ENCODE measurements around the gene TRIM31. TPM values are rescaled to one million over a fixed set of nuclear protein-coding genes. Genes with fewer than 3 reads are reported as not detected.

Gene TRIM31
- total RNA-seq, 4 donors from 2014 or later: not detected

GRCh38 chr6:30071081-30071818 lies 41.6 kb downstream of the TRIM31 start:
- peaks cover 59% of the 10 kb centered on the region for H3K27me3 ChIP-seq
- no peak for ATAC-seq
- no peak overlapping the region for H3K27ac ChIP-seq
- peak overlapping the region in 1 of 2 donors; percentile 26 for H3K4me3 ChIP-seq
- 21 to 52% methylated on average over 12 to 16 of the region's 68 CpGs for WGBS, 2 donors (ENCODE audit: low coverage in 1 of 2)
- no peaks in the 10 kb centered on the region for H3K9me3 ChIP-seq
- H3K4me1 ChIP-seq: peaks cover 0 to 52% (median 23%) of the 10 kb centered on the region in 3 donors
- TF ChIP-seq CTCF (IDR thresholded peaks at IDR 0.05): peak in 1 of 4 experiments; percentile 19
- TF ChIP-seq EP300 (IDR thresholded peaks at IDR 0.05): no peak
- H3K36me3 ChIP-seq: peaks cover 0 to 23% of the 10 kb centered on the region in 2 donors

- peaks cover 23% of the 10 kb centered on the region for H3K27me3 ChIP-seq
- peaks cover 0 to 35% of the 10 kb centered on the region in 2 donors for H3K36me3 ChIP-seq
- H3K4me3 ChIP-seq: peak overlapping the region; percentile 58 to 84
- TF ChIP-seq POLR2A (IDR thresholded peaks at IDR 0.05) (no peak), CTCF (IDR thresholded peaks at IDR 0.05) (no peak), EP300 (IDR thresholded peaks at IDR 0.05) (no peak), POLR2AphosphoS5 (IDR thresholded peaks at IDR 0.05) (no peak)
- peak overlapping the region; percentile 74 to 90 (median 86) for H3K27ac ChIP-seq
- no peaks in the 10 kb centered on the region for H3K9me3 ChIP-seq
- no peak for ATAC-seq
- 10 to 13% methylated on average over 6 to 8 of the region's 8 CpGs for WGBS, 2 donors (ENCODE audit: low coverage in 1 of 2)
- H3K4me1 ChIP-seq: peaks cover 0 to 49% (median 12%) of the 10 kb centered on the region in 3 donors
These were observed 45.3 kb downstream of the TRIM31 start for GRCh38 chr6:30067460-30068139.

DNA sequence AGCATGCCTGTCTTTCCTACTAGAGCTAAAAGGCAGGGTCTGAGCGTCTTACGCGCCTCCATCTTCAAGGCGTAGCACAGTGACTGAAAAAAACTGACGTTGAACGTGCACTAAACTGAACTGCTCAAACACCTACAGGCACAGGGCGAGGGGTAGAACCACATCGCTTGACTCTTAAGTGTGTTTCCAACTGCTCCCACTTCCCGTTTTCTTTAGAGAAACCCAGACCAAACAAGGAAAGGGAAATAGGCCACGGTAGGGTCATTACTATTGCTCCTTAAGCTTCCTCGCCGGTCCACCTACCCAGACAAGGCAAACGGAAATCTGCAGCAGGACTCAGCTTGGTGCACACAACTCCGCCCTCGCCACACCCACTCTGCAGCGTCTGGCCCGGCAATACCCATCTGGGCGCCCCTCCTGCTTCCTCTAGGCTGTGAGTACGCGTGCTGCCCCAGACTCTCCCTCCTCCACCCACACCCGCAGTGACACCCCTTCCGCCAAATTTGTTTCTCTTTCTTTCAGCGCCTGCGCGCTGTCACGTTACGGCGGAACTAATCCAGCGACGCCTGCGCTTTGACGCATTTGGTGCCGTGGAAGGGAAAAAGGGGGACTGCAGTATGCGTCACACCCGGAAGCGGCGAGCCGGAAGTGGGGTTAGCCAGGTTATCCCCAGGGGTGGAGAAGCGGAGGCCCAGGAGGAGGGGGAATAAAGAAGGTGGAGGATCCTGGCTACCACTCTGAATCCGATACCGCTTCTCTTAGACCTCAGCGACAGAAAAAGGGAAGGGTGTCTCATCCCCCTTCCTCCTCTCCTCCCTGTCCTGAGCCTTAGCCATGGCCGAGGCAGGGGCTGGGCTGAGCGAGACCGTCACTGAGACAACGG lies 46.1 kb downstream of the TRIM31 start, which contains the start of gene PPP1R11:
Gene PPP1R11, plus strand, starts transcription at position 622 of the 883 bp plus-strand sequence. Its CDS starts 213 bp downstream, at position 835.
- Histone ChIP-seq H3K4me1 (peaks cover 0 to 56% (median 16%) of the 10 kb centered on the region in 3 donors), H3K27ac (peak within 1 kb of the TSS; percentile 74 to 90 (median 86)), H3K9me3 (no peaks in the 10 kb centered on the region), H3K27me3 (peaks cover 15% of the 10 kb centered on the region), H3K4me3 (peak within 1 kb of the TSS; percentile 58 to 84), H3K36me3 (peaks cover 0 to 35% of the 10 kb centered on the region in 2 donors)
- 0% methylated on average over 8 to 30 of the region's 46 CpGs for WGBS, 2 donors (ENCODE audit: low coverage in 1 of 2)
- TF ChIP-seq POLR2A (IDR thresholded peaks at IDR 0.05): peak; percentile 75 to 85
- peak in 1 of 4 experiments; percentile 15 for TF ChIP-seq CTCF (IDR thresholded peaks at IDR 0.05)
- no peak for TF ChIP-seq EP300 (IDR thresholded peaks at IDR 0.05)
- peak; percentile 79 for TF ChIP-seq POLR2AphosphoS5 (IDR thresholded peaks at IDR 0.05)
- peak; percentile 98 for ATAC-seq

DNA sequence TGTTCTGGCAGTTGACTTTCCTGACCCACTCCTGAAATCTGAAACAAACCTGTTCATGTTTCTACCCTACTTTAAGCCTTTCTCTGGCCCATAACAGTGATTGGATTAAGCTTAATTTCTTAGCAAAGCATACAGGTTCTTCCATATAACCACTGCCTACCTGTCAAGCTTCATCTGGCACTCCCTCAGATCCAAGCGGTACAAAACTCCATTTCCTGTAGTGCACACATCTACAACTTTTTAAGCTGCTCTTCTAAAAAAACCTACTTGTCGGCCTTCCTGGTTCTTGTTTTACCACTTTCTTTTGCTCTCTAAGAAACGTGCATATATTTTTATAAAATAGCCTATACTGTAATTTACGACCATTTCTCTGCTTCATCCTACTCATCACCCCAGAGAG lies 46.8 kb downstream of the TRIM31 start:
- ATAC-seq: no peak
- 3 to 9% methylated on average over 4 of the region's 4 CpGs for WGBS, 2 donors (ENCODE audit: low coverage in 1 of 2)

More for the DNA sequence above, 46.8 kb downstream of the TRIM31 start:
- H3K27ac ChIP-seq: peak overlapping the region; percentile 54 to 90 (median 86)
- no peaks in the 10 kb centered on the region for H3K9me3 ChIP-seq
- TF ChIP-seq POLR2A (IDR thresholded peaks at IDR 0.05) (no peak), POLR2AphosphoS5 (IDR thresholded peaks at IDR 0.05) (no peak), CTCF (IDR thresholded peaks at IDR 0.05) (no peak), EP300 (IDR thresholded peaks at IDR 0.05) (no peak)
- H3K27me3 ChIP-seq: peaks cover 8% of the 10 kb centered on the region
- peaks cover 0 to 35% of the 10 kb centered on the region in 2 donors for H3K36me3 ChIP-seq
- peak overlapping the region; percentile 43 to 58 for H3K4me3 ChIP-seq
- peaks cover 0 to 52% (median 16%) of the 10 kb centered on the region in 3 donors for H3K4me1 ChIP-seq

Data from gastroesophageal sphincter (tissue), 4 donors.